HepG2 (cell line): ENCODE measurements around the gene ARPC1B. TPM values are rescaled to one million over a fixed set of nuclear protein-coding genes. Genes with fewer than 3 reads are reported as not detected.
A peak's percentile ranks its signal among the peaks of the same experiment; 100 is the strongest.

Experiments used
- BCL6 ChIP-seq: IDR thresholded peaks from 2 replicates; pipeline ENCODE4 v1.6.1; 2016; ENCODE audit warnings: missing genetic modification reagents, missing compliant biosample characterization
- FOXA1 ChIP-seq, 2 experiments: fragments of 450-650 bp in 1 of 2; sonication (generic) in 1 of 2; formaldehyde crosslinking in 1 of 2; IDR thresholded peaks; 2 replicates each; pipeline versions ENCODE4 v1.4.0 to v1.6.1; 2016 to 2020; ENCODE audit warnings: missing genetic modification reagents in 1 of 2
- HOXA9 ChIP-seq: sonication (generic); formaldehyde crosslinking; IDR thresholded peaks from 2 replicates; pipeline ENCODE4 v1.8.1; 2022; ENCODE audit warnings: missing genetic modification reagents, mild to moderate bottlenecking, moderate library complexity, borderline replicate concordance
- NRL ChIP-seq: sonication (generic); formaldehyde crosslinking; IDR thresholded peaks from 2 replicates; pipeline ENCODE4 v1.5.0; 2020; ENCODE audit warnings: missing genetic modification reagents, mild to moderate bottlenecking, moderate library complexity, borderline replicate concordance
- SIX1 ChIP-seq: sonication (generic); formaldehyde crosslinking; IDR thresholded peaks from 2 replicates; pipeline ENCODE4 v1.4.0; 2020; ENCODE audit warnings: missing genetic modification reagents, borderline replicate concordance
- SOX5 ChIP-seq: IDR thresholded peaks from 2 replicates; pipeline ENCODE4 v1.6.1; 2016; ENCODE audit warnings: borderline replicate concordance
- TCF7 ChIP-seq: sonication (generic); IDR thresholded peaks from 2 replicates; pipeline ENCODE4 v1.6.1; 2016; ENCODE audit warnings: antibody characterized with exemption, low read depth
- ZBTB8A ChIP-seq: sonication (generic); formaldehyde crosslinking; IDR thresholded peaks from 2 replicates; pipeline ENCODE4 v1.4.0; 2020; ENCODE audit warnings: mild to moderate bottlenecking, low read depth, missing genetic modification reagents, borderline replicate concordance
- ZNF143 ChIP-seq: sonication (generic); formaldehyde crosslinking; IDR thresholded peaks from 2 replicates; pipeline ENCODE4 v1.4.0; 2020; ENCODE audit warnings: missing genetic modification reagents
- ZNF335 ChIP-seq: sonication (generic); formaldehyde crosslinking; IDR thresholded peaks from 2 replicates; pipeline ENCODE4 v1.4.0; 2020; ENCODE audit warnings: missing genetic modification reagents
- polyA plus RNA-seq, 8 experiments: library from polyadenylated mRNA; depleted of rRNA in 3 of 8; stranded (reverse) in 7 of 8; unstranded in 1 of 8; fragments of >200 nt; fragmentation: Illumina TruSeq in 4 of 8; extraction: Trizol in 4 of 8; gene quantifications; 2 replicates each; pipeline versions ENCODE4 v1.2.1 to v1.2.3, GENCODE V29; 2011 to 2016; ENCODE audit warnings: low read depth in 4 of 8, missing spikeins in 1 of 8, mixed read lengths in 1 of 8; ENCODE audit not compliant: insufficient read depth in 1 of 8
- total RNA-seq, 5 experiments: library from RNA; depleted of rRNA; stranded (reverse); fragments of >200 nt; fragmentation: Illumina TruSeq; extraction: Trizol; gene quantifications; 2 replicates each; pipeline ENCODE4 v1.2.3, GENCODE V29; 2016; ENCODE audit warnings: low read depth in 1 of 5
- TF ChIP-seq, protein P1 (sequence below): fragments of 450-650 bp; IDR thresholded peaks from 2 replicates; pipeline ENCODE4 v1.6.1; 2017; ENCODE audit warnings: mild to moderate bottlenecking
- TF ChIP-seq, protein P2 (sequence below): sonication (generic); formaldehyde crosslinking; IDR thresholded peaks from 2 replicates; pipeline ENCODE4; 2020; ENCODE audit warnings: missing genetic modification reagents, mild to moderate bottlenecking, borderline replicate concordance
- TF ChIP-seq, protein P3 (sequence below): sonication (generic); formaldehyde crosslinking; IDR thresholded peaks from 2 replicates; pipeline ENCODE4 v1.4.0; 2020; ENCODE audit warnings: mild to moderate bottlenecking, low read depth, missing genetic modification reagents
- TF ChIP-seq, protein P4 (sequence below): sonication (generic); formaldehyde crosslinking; conservative IDR thresholded peaks from 2 replicates; pipeline ENCODE4 v1.4.0; 2020; ENCODE audit warnings: missing genetic modification reagents

The ARPC1B gene
- total and polyA plus RNA-seq, 2 of the 13 experiments (the other 11 are each of a cell fraction or from before 2014, with no cell fraction given), result 72.9 to 89.1 TPM

DNA sequence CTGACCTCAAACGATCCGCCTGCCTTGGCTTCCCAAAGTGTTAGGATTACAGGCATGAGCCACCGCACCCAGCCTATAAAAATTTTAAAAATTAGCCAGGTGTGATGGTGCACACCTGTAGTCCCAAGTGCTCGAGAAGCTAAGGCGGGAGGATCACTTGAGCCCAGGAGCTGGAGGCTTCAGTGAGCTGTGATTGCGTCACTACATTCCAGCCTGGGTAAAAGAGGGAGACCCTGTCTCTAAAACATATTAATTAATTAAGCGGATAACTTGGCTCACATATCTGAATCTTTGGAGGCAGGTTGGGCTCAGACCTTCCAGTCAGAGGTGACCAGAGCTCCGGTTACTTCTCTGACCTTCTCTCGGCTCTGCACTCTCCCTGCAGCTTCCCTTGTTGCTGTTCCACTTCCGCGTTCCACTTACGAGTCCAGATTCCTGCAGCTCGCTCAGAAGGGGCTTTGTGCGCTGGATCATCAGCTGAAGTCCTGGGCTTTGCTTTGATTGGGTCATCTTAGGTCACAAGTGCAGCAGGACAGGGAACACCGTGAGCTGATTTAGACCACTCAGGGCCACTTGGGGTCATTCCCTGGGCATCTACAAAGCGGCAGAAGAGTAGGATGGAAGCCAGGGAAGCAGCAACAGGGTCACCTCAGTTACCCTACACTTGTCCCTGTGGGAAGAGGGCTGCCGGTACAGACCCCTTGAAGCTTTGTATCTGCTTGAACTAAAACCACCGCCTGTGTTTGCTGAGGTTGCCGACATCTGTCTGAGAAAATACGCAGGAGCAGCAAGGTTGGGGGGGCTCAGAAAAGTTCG, 2.0 kb upstream of the ARPC1B start (continued):
- TF ChIP-seq, protein P1, sequence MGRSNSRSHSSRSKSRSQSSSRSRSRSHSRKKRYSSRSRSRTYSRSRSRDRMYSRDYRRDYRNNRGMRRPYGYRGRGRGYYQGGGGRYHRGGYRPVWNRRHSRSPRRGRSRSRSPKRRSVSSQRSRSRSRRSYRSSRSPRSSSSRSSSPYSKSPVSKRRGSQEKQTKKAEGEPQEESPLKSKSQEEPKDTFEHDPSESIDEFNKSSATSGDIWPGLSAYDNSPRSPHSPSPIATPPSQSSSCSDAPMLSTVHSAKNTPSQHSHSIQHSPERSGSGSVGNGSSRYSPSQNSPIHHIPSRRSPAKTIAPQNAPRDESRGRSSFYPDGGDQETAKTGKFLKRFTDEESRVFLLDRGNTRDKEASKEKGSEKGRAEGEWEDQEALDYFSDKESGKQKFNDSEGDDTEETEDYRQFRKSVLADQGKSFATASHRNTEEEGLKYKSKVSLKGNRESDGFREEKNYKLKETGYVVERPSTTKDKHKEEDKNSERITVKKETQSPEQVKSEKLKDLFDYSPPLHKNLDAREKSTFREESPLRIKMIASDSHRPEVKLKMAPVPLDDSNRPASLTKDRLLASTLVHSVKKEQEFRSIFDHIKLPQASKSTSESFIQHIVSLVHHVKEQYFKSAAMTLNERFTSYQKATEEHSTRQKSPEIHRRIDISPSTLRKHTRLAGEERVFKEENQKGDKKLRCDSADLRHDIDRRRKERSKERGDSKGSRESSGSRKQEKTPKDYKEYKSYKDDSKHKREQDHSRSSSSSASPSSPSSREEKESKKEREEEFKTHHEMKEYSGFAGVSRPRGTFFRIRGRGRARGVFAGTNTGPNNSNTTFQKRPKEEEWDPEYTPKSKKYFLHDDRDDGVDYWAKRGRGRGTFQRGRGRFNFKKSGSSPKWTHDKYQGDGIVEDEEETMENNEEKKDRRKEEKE, result no peak
- no peak for TF ChIP-seq NRL (CRISPR knock-in tag)
- no peak for TF ChIP-seq ZNF143 (CRISPR knock-in tag)
- TF ChIP-seq, protein P2, sequence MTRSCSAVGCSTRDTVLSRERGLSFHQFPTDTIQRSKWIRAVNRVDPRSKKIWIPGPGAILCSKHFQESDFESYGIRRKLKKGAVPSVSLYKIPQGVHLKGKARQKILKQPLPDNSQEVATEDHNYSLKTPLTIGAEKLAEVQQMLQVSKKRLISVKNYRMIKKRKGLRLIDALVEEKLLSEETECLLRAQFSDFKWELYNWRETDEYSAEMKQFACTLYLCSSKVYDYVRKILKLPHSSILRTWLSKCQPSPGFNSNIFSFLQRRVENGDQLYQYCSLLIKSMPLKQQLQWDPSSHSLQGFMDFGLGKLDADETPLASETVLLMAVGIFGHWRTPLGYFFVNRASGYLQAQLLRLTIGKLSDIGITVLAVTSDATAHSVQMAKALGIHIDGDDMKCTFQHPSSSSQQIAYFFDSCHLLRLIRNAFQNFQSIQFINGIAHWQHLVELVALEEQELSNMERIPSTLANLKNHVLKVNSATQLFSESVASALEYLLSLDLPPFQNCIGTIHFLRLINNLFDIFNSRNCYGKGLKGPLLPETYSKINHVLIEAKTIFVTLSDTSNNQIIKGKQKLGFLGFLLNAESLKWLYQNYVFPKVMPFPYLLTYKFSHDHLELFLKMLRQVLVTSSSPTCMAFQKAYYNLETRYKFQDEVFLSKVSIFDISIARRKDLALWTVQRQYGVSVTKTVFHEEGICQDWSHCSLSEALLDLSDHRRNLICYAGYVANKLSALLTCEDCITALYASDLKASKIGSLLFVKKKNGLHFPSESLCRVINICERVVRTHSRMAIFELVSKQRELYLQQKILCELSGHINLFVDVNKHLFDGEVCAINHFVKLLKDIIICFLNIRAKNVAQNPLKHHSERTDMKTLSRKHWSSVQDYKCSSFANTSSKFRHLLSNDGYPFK (CRISPR knock-in tag), result 0 out of 2 replicates have a peak, but pooled peaks have one; percentile 30
- no peak for TF ChIP-seq ZBTB8A
- TF ChIP-seq HOXA9 (CRISPR knock-in tag), result no peak
- TF ChIP-seq SOX5 (CRISPR knock-in tag), result peak; percentile 61; the same call in 1 of the 2 replicates
- TF ChIP-seq, protein P3, sequence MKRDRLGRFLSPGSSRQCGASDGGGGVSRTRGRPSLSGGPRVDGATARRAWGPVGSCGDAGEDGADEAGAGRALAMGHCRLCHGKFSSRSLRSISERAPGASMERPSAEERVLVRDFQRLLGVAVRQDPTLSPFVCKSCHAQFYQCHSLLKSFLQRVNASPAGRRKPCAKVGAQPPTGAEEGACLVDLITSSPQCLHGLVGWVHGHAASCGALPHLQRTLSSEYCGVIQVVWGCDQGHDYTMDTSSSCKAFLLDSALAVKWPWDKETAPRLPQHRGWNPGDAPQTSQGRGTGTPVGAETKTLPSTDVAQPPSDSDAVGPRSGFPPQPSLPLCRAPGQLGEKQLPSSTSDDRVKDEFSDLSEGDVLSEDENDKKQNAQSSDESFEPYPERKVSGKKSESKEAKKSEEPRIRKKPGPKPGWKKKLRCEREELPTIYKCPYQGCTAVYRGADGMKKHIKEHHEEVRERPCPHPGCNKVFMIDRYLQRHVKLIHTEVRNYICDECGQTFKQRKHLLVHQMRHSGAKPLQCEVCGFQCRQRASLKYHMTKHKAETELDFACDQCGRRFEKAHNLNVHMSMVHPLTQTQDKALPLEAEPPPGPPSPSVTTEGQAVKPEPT (CRISPR knock-in tag), result no peak
- peak; percentile 41; the same call in 1 of the 2 replicates for TF ChIP-seq TCF7
- peak; percentile 94 for TF ChIP-seq ZNF335 (CRISPR knock-in tag)
- TF ChIP-seq BCL6 (CRISPR knock-in tag), result peak; percentile 61
- TF ChIP-seq FOXA1 (IDR thresholded peaks at IDR 0.05), result no peak
- TF ChIP-seq FOXA1 (CRISPR knock-in tag; IDR thresholded peaks at IDR 0.05), result peak; percentile 43; the same call in 1 of the 2 replicates
- 0 out of 2 replicates have a peak, but pooled peaks have one; percentile 29 for TF ChIP-seq SIX1 (CRISPR knock-in tag)
- TF ChIP-seq, protein P4, sequence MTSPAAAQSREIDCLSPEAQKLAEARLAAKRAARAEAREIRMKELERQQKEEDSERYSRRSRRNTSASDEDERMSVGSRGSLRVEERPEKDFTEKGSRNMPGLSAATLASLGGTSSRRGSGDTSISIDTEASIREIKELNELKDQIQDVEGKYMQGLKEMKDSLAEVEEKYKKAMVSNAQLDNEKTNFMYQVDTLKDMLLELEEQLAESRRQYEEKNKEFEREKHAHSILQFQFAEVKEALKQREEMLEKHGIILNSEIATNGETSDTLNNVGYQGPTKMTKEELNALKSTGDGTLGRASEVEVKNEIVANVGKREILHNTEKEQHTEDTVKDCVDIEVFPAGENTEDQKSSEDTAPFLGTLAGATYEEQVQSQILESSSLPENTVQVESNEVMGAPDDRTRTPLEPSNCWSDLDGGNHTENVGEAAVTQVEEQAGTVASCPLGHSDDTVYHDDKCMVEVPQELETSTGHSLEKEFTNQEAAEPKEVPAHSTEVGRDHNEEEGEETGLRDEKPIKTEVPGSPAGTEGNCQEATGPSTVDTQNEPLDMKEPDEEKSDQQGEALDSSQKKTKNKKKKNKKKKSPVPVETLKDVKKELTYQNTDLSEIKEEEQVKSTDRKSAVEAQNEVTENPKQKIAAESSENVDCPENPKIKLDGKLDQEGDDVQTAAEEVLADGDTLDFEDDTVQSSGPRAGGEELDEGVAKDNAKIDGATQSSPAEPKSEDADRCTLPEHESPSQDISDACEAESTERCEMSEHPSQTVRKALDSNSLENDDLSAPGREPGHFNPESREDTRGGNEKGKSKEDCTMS (CRISPR knock-in tag), result no peak
